NCI-H2029 treated with DMSO at 0.1 percent for 48 hours (cell line): ENCODE results near the gene SPANXA2.
"Not testable (repeated sequence)": the region's sequence is repeated elsewhere in the genome, so short reads cannot be mapped to it uniquely, and the experiment has no call there.

ENCODE experiments used
- DNase-seq: peaks from one replicate; lab custom pipeline; 2025; lab: John Stamatoyannopoulos, UW

The SPANXA2 gene, protein sequence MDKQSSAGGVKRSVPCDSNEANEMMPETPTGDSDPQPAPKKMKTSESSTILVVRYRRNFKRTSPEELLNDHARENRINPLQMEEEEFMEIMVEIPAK

DNA sequence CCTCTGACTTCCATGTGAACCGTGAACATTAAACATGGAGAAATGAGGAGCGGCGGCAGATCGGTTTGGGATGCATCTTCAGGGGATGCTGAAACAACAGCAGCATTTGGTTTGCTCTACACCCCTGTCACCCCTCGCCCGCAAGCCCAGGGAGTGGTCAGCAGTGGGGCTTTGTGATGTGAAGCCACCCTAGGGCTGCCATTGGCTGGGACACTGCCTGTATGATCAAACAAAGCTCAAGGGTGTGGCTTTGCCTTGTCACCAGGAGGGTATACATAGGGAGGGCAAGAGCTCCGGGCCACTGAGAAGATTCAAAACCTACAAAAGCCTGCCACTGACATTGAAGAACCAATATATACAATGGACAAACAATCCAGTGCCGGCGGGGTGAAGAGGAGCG lies at the start of gene SPANXA2:
SPANXA2 (plus strand) TSS at position 301 of the 400 bp plus-strand sequence; CDS start at position 361, 60 bp downstream.
- DNase-seq = not testable (repeated sequence)

DNA sequence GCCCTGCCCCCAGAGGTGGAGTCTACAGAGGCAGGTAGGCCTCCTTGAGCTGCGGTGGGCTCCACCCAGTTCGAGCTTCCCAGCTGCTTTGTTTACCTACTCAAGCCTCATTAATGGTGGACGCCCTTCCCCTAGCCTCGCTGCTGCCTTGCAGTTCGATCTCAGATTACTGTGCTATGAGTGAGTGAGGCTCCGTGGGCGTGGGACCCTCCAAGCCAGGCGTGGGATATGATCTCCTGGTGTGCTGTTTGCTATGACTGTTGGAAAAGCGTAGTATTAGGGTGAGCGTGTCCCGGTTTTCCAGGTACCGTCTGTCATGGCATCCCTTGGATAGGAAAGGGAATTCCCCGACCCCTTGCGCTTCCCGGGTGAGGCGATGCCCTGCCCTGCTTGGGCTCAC lies 47.0 kb upstream of the SPANXA2 start:
- DNase-seq = not testable (repeated sequence)

DNA sequence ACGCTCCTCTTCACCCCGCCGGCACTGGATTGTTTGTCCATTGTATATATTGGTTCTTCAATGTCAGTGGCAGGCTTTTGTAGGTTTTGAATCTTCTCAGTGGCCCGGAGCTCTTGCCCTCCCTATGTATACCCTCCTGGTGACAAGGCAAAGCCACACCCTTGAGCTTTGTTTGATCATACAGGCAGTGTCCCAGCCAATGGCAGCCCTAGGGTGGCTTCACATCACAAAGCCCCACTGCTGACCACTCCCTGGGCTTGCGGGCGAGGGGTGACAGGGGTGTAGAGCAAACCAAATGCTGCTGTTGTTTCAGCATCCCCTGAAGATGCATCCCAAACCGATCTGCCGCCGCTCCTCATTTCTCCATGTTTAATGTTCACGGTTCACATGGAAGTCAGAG lies 4.9 kb upstream of the SPANXA2 start, which contains the start of gene SPANXA1:
SPANXA1 (minus strand) TSS at position 101 of the 400 bp plus-strand sequence; CDS start at position 41, 60 bp downstream.
- not testable (repeated sequence) for DNase-seq

DNA sequence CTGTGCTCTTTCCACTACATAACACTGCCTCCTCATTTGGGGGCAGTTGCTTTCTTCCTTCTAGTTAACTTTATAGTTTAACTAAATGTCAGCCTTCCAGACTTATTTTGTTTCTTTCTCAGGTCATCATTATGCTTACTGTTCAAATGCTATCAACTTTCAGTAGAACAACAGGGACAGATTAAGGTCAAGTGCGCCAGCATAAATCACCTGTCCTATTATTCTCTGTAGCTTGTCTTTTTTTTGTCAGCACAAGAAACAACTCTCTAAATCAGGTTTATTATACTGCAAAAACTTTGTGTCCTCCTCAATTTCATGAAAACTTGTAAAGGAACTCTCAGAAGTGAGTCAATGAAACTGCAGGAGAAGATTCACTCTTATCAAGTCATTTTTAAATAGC lies 19.6 kb downstream of the SPANXA2 start:
- no peak for DNase-seq

DNA sequence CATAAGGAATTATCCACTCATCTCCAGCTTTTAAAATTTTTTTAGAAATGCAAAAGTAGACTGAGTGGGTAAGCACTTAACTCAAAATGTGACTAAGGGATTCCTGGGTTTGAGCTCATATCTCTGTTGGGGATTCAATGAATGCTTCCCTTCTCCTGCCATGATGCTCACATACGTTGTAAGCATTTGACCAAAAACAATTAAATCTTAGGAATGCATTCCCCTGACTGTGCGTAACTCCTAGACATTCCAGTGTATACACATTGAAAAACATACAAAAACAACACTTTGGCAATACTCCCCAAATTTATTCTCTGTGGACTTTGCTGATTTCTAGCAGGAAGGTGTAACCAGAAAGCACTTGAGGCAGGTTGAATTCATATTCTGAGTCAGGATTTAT lies 29.8 kb downstream of the SPANXA2 start:
- DNase-seq = no peak

DNA sequence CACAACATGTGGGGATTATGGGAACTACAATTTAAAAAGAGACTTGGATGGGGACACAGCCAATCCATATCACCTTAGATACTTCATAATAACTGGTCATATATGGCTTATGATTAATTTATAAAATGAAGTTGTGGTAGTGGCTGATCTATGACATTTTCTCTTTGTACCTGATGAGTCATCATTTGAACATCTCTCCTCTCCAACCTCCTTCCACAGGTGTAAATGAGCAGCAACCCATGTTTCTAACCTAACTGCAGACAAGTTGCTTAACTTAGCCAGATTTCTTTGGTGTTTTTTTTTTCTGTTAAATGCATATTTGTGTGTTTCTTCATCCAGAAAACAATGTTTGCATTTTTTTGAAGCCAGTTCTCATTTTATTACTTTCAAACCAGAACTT lies 42.6 kb downstream of the SPANXA2 start:
- DNase-seq = no peak

DNA sequence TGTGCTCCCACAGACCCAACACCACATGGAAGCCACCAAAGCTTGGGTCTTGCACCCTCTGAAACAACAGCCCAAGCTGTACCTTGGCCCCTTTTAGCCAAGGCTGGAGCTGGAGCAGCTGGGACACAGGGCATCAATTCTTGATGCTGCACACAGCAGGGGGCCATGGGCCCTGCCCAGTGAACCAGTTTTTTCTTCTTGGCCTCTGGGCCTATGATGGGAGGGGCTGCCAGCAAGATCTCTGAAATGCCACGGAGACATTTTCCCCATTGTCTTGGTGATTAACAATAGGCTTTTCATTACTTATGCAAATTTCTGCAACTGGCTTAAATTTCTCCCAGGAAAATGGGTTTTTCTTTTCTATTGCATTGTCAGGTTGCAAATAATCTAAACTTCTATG lies 49.0 kb downstream of the SPANXA2 start:
- DNase-seq = no peak
